H1 (cell line): ENCODE data around the gene HACD2. TPM values are rescaled to one million over a fixed set of nuclear protein-coding genes. Genes with fewer than 3 reads are reported as not detected.

Experiments used
- CTCF ChIA-PET: fragments of 300-600 bp; sonication (Branson Sonifier 250); formaldehyde crosslinking; loops from one replicate; lab custom pipeline; 2021; ENCODE audit not compliant: partially characterized antibody; lab: Charles Lee
- POLR2A ChIA-PET: fragments of 300-600 bp; sonication (Branson Sonifier 250); formaldehyde crosslinking; loops from one replicate; lab custom pipeline; 2021; ENCODE audit warnings: inconsistent platforms; ENCODE audit not compliant: partially characterized antibody; lab: Charles Lee
- DNase-seq, 2 experiments: peaks; one replicate each; pipeline versions ENCODE4 v3.0.0 to v3.0.0-alpha.2; 2010 to 2022; ENCODE audit warnings: low spot score in 2 of 2, low read depth in 1 of 2, mixed read lengths in 1 of 2
- FAIRE-seq: peaks from 2 replicates; lab custom pipeline; 2011; peaks lifted over from hg19 to GRCh38; lab: Jason Lieb, UNC
- H2AFZ ChIP-seq: 2 replicates; pipeline ENCODE4 v1.8.1; 2012; ENCODE audit warnings: low read length, inconsistent platforms
- H2AK5ac ChIP-seq: 2 replicates; pipeline ENCODE4 v1.6.1; 2013; ENCODE audit warnings: low read depth, low read length
- H2BK120ac ChIP-seq: replicated peaks from 2 replicates; pipeline ENCODE3; 2013; ENCODE audit warnings: low read depth, low read length, inconsistent platforms
- H2BK12ac ChIP-seq: 2 replicates; pipeline ENCODE4 v1.6.1; 2013; ENCODE audit warnings: low read depth, low read length
- H2BK15ac ChIP-seq: 2 replicates; pipeline ENCODE4 v1.6.1; 2013; ENCODE audit warnings: low read length
- H2BK20ac ChIP-seq: 2 replicates; pipeline ENCODE4 v1.6.1; 2013; ENCODE audit warnings: low read length
- H2BK5ac ChIP-seq: 2 replicates; pipeline ENCODE4 v1.6.1; 2013; ENCODE audit warnings: low read depth, low read length
- H3K14ac ChIP-seq: 2 replicates; pipeline ENCODE4 v1.6.1; 2013; ENCODE audit warnings: inconsistent platforms; ENCODE audit not compliant: insufficient read length
- H3K18ac ChIP-seq: 2 replicates; pipeline ENCODE4 v1.6.1; 2013; ENCODE audit warnings: low read length; ENCODE audit errors: extremely low read depth
- H3K23ac ChIP-seq: 2 replicates; pipeline ENCODE4 v1.6.1; 2013; ENCODE audit warnings: inconsistent platforms; ENCODE audit not compliant: insufficient read length
- H3K23me2 ChIP-seq: 2 replicates; pipeline ENCODE4 v1.6.1; 2013; ENCODE audit warnings: low read depth, low read length
- H3K27ac ChIP-seq: 2 replicates; pipeline ENCODE4 v1.6.1; 2011; ENCODE audit warnings: low read depth, low read length, inconsistent platforms
- H3K27me3 ChIP-seq, 4 experiments: replicated peaks in 1 of 4; 1 replicate in 1 of 4; 2 replicates in 3 of 4; pipeline versions ENCODE4 v1.6.1 to v1.8.1; 2011 to 2013; ENCODE audit warnings: low read length in 3 of 4, mild to moderate bottlenecking in 3 of 4, inconsistent platforms in 2 of 4, mixed read lengths in 2 of 4, moderate library complexity in 1 of 4; ENCODE audit not compliant: control insufficient read depth in 3 of 4, insufficient read depth in 3 of 4; ENCODE audit errors: extremely low read depth in 1 of 4
- H3K36me3 ChIP-seq, 4 experiments: 2 replicates each; pipeline versions ENCODE4 v1.6.1 to v1.8.1; 2011 to 2013; ENCODE audit warnings: mild to moderate bottlenecking in 4 of 4, low read length in 3 of 4, moderate library complexity in 2 of 4, control low read depth in 1 of 4, inconsistent platforms in 1 of 4; ENCODE audit not compliant: insufficient read depth in 4 of 4, control insufficient read depth in 2 of 4
- H3K4ac ChIP-seq: replicated peaks from 2 replicates; pipeline ENCODE3; 2013; ENCODE audit warnings: low read length, low read depth, mixed read lengths, inconsistent platforms; ENCODE audit not compliant: insufficient read length
- H3K4me1 ChIP-seq, 4 experiments: replicated peaks in 1 of 4; 1 replicate in 1 of 4; 2 replicates in 3 of 4; pipeline versions ENCODE4 v1.6.1 to v1.8.1; 2011 to 2013; ENCODE audit warnings: low read length in 3 of 4, inconsistent platforms in 2 of 4, mixed read lengths in 1 of 4; ENCODE audit not compliant: insufficient read depth in 4 of 4, control insufficient read depth in 3 of 4
- H3K4me2 ChIP-seq, 2 experiments: 2 replicates each; pipeline versions ENCODE4 v1.6.1 to v1.8.1; 2011 to 2013; ENCODE audit warnings: low read depth in 2 of 2, low read length in 2 of 2, control low read depth in 1 of 2, inconsistent platforms in 1 of 2, mild to moderate bottlenecking in 1 of 2; ENCODE audit not compliant: insufficient read depth in 1 of 2
- H3K4me3 ChIP-seq, 4 experiments: fragments of 200-600, 300-600 bp in 1 of 4; sonication (generic), shearing (Covaris generic), sonication (Bioruptor Twin) in 1 of 4; 2 replicates each; pipeline versions ENCODE4 v1.5.1 to v1.8.1; 2011 to 2016; ENCODE audit warnings: low read length in 4 of 4, low read depth in 3 of 4, control low read depth in 2 of 4, inconsistent platforms in 2 of 4, mild to moderate bottlenecking in 2 of 4, mixed read lengths in 1 of 4, moderate library complexity in 1 of 4; ENCODE audit not compliant: insufficient read depth in 2 of 4; ENCODE audit errors: extremely low read depth in 1 of 4
- H3K56ac ChIP-seq: replicated peaks from 2 replicates; pipeline ENCODE3; 2013; ENCODE audit warnings: low read depth, mild to moderate bottlenecking, mixed read lengths, low read length, inconsistent platforms; ENCODE audit not compliant: insufficient read length
- H3K79me1 ChIP-seq: 2 replicates; pipeline ENCODE4 v1.6.1; 2013; ENCODE audit warnings: low read depth, low read length, control low read depth
- H3K79me2 ChIP-seq, 2 experiments: 2 replicates each; pipeline versions ENCODE4 v1.6.1 to v1.8.1; 2012 to 2013; ENCODE audit warnings: low read length in 2 of 2, mild to moderate bottlenecking in 2 of 2, inconsistent platforms in 1 of 2; ENCODE audit not compliant: insufficient read depth in 2 of 2, control insufficient read depth in 1 of 2
- H3K9ac ChIP-seq, 4 experiments: replicated peaks in 1 of 4; 1 replicate in 1 of 4; 2 replicates in 3 of 4; pipeline versions ENCODE4 v1.6.1 to v1.8.1; 2011 to 2013; ENCODE audit warnings: low read depth in 3 of 4, low read length in 3 of 4, control low read depth in 2 of 4, mild to moderate bottlenecking in 2 of 4, moderate library complexity in 2 of 4, inconsistent platforms in 1 of 4; ENCODE audit errors: extremely low read depth in 1 of 4
- H3K9me3 ChIP-seq, 2 experiments: 2 replicates each; pipeline versions ENCODE4 v1.6.1 to v1.8.1; 2012 to 2013; ENCODE audit warnings: mild to moderate bottlenecking in 2 of 2, moderate library complexity in 2 of 2, control low read depth in 1 of 2, inconsistent platforms in 1 of 2, low read depth in 1 of 2, low read length in 1 of 2, mixed read lengths in 1 of 2; ENCODE audit not compliant: insufficient read depth in 2 of 2
- H4K20me1 ChIP-seq, 2 experiments: replicated peaks in 1 of 2; 2 replicates each; pipeline versions ENCODE3 to v1.8.1; 2011 to 2013; ENCODE audit warnings: inconsistent platforms in 2 of 2, low read length in 2 of 2, mild to moderate bottlenecking in 1 of 2; ENCODE audit not compliant: insufficient read depth in 2 of 2, control insufficient read depth in 1 of 2
- H4K5ac ChIP-seq: 2 replicates; pipeline ENCODE4 v1.6.1; 2013; ENCODE audit warnings: low read length, low read depth, mixed read lengths, inconsistent platforms; ENCODE audit not compliant: insufficient read length
- H4K8ac ChIP-seq: 2 replicates; pipeline ENCODE4 v1.8.0; 2013; ENCODE audit warnings: mild to moderate bottlenecking, moderate library complexity, low read length, inconsistent platforms; ENCODE audit not compliant: insufficient read depth; ENCODE audit errors: extremely low read depth
- H4K91ac ChIP-seq: replicated peaks from 2 replicates; pipeline ENCODE3; 2013; ENCODE audit warnings: low read length, mixed read lengths, inconsistent platforms; ENCODE audit not compliant: insufficient read length
- BRCA1 ChIP-seq: IDR thresholded peaks from 2 replicates; pipeline ENCODE4 v1.6.1; 2012; ENCODE audit warnings: low read depth, low read length, improper control_type of control experiment
- EP300 ChIP-seq, 2 experiments: IDR thresholded peaks; 1 replicate in 1 of 2; 2 replicates in 1 of 2; pipeline ENCODE4 v1.6.1; 2011 to 2012; ENCODE audit warnings: low read depth in 2 of 2, low read length in 2 of 2, mild to moderate bottlenecking in 2 of 2, borderline replicate concordance in 1 of 2, inconsistent platforms in 1 of 2, moderate library complexity in 1 of 2
- HDAC6 ChIP-seq: IDR thresholded peaks from one replicate; pipeline ENCODE4 v1.7.1; 2012; ENCODE audit warnings: low read depth, mild to moderate bottlenecking, inconsistent platforms, low read length, moderate library complexity
- KDM4A ChIP-seq: IDR thresholded peaks from one replicate; pipeline ENCODE4 v1.7.1; 2012; ENCODE audit warnings: low read depth, mild to moderate bottlenecking, moderate library complexity, low read length, inconsistent platforms; ENCODE audit not compliant: severe bottlenecking
- KDM5A ChIP-seq: fragments of 200-600 bp; IDR thresholded peaks from 2 replicates; pipeline ENCODE4 v1.7.1; 2012; ENCODE audit warnings: mild to moderate bottlenecking, low read length, inconsistent platforms, mixed read lengths
- SIN3A ChIP-seq, 2 experiments: IDR thresholded peaks in 1 of 2; conservative IDR thresholded peaks in 1 of 2; 2 replicates each; pipeline ENCODE4 v1.6.1; 2011 to 2012; ENCODE audit warnings: low read length in 2 of 2, improper control_type of control experiment in 1 of 2, low read depth in 1 of 2, mild to moderate bottlenecking in 1 of 2
- SP2 ChIP-seq: IDR thresholded peaks from 2 replicates; pipeline ENCODE4 v1.6.1; 2012; ENCODE audit warnings: mild to moderate bottlenecking, low read length, inconsistent platforms
- SRF ChIP-seq: IDR thresholded peaks from 2 replicates; pipeline ENCODE4 v1.6.1; 2011; ENCODE audit warnings: mild to moderate bottlenecking, low read depth, low read length, moderate library complexity
- TCF12 ChIP-seq: IDR thresholded peaks from 2 replicates; pipeline ENCODE4 v1.6.1; 2011; ENCODE audit warnings: low read depth, mild to moderate bottlenecking, low read length
- YY1 ChIP-seq: IDR thresholded peaks from 2 replicates; pipeline ENCODE4 v1.6.1; 2011; ENCODE audit warnings: low read depth, mild to moderate bottlenecking, low read length
- WGBS, 2 experiments: shearing (Covaris generic) in 1 of 2; methylation state at CpG; one replicate each; pipeline versions ENCODE4 v1.1.6 to v1.1.7; 2013 to 2015; ENCODE audit warnings: low lambda C conversion rate in 2 of 2, mixed read lengths in 2 of 2, inconsistent platforms in 1 of 2, low coverage in 1 of 2, missing lambda C conversion rate in 1 of 2; ENCODE audit not compliant: insufficient replicate concordance in 2 of 2, insufficient coverage in 1 of 2, insufficient read length in 1 of 2; ENCODE audit errors: extremely low coverage in 1 of 2, missing lambda C conversion rate in 1 of 2; 5-methylcytosine and 5-hydroxymethylcytosine counted together
- polyA plus RNA-seq, 7 experiments: library from polyadenylated mRNA; depleted of rRNA in 3 of 7; stranded (reverse) in 5 of 7; unstranded in 2 of 7; fragments of >200 nt in 5 of 7; fragments of 200-250 nt in 2 of 7; gene quantifications; 1 replicate in 5 of 7; 2 replicates in 1 of 7; 4 replicates in 1 of 7; pipeline versions ENCODE4 v1.2.1 to v1.2.3, GENCODE V29; 2011 to 2013; ENCODE audit warnings: missing spikeins in 2 of 7, mixed read lengths in 2 of 7
- total RNA-seq: library from RNA; stranded (reverse); fragmentation: NEBNext Ultra II Directional; extraction: Animal tissue kit (Norgen Biotek cat#: 25700); gene quantifications from 2 replicates; pipeline ENCODE4 v1.2.1, GENCODE V29; 2021

HACD2 gene
- total and polyA plus RNA-seq, 2 of the 8 experiments (the other 6 are each of a cell fraction or from before 2014, with no cell fraction given), result 24.9 to 31.2 TPM

- no peaks in the 10 kb centered on the region for H3K23me2 ChIP-seq
- H2BK20ac ChIP-seq, result no peak overlapping the region; the same call in 1 of the 2 replicates
- H3K23ac ChIP-seq, result no peak overlapping the region
- ChIA-PET POLR2A (interaction anchor here (1.5 to 1.6 kb wide), 2 partner anchors 10 to 12 kb away, joined by 3 read pairs; no protein-coding TSS in a partner anchor), CTCF (interaction anchor here (0.9 to 4.9 kb wide), 6 partner anchors 8 to 157 kb away, joined by 3 to 22 read pairs (median 4); no protein-coding TSS in a partner anchor)
- H2BK15ac ChIP-seq, result no peak overlapping the region
- H2AFZ ChIP-seq, result no peak overlapping the region
- no peak overlapping the region for H3K18ac ChIP-seq
- H3K56ac ChIP-seq, result no peak overlapping the region
- H3K4me1 ChIP-seq, result no peaks in the 10 kb centered on the region
- H2AK5ac ChIP-seq, result no peak overlapping the region
- no peak overlapping the region for H4K8ac ChIP-seq
- DNase-seq, result no peak
- H2BK120ac ChIP-seq, result no peak overlapping the region
- H3K14ac ChIP-seq, result no peak overlapping the region
- FAIRE-seq, result no peak
- H3K9me3 ChIP-seq, result no peaks in the 10 kb centered on the region
- H3K27me3 ChIP-seq, result no peaks in the 10 kb centered on the region
- H2BK5ac ChIP-seq, result no peak overlapping the region
- WGBS, 2 experiments, result 95% methylated on average over 7 of the region's 7 CpGs; no CpG with 5 or more reads in 1 of the 2 experiments
- H3K9ac ChIP-seq, result no peak overlapping the region
- H3K27ac ChIP-seq, result no peak overlapping the region
- no peak overlapping the region for H3K4me3 ChIP-seq
- no peaks in the 10 kb centered on the region for H3K36me3 ChIP-seq
- no peaks in the 10 kb centered on the region for H4K20me1 ChIP-seq
- H3K79me1 ChIP-seq, result no peaks in the 10 kb centered on the region
- H4K5ac ChIP-seq, result no peak overlapping the region
- no peak overlapping the region for H3K4me2 ChIP-seq
- no peaks in the 10 kb centered on the region for H3K79me2 ChIP-seq
- no peak overlapping the region for H2BK12ac ChIP-seq
- H4K91ac ChIP-seq, result no peak overlapping the region
- H3K4ac ChIP-seq, result no peak overlapping the region
- TF ChIP-seq TCF12, result no peak
- TF ChIP-seq SRF, result no peak
- no peak for TF ChIP-seq BRCA1
- TF ChIP-seq SP2, result no peak
- TF ChIP-seq KDM4A, result no peak
- TF ChIP-seq SIN3A (conservative IDR thresholded peaks at IDR 0.05 in 1 of 2, IDR thresholded peaks at IDR 0.05 in 1 of 2; ENCODE audit: low read depth in 1 of 2, low read length in 2 of 2), result no peak
- no peak for TF ChIP-seq KDM5A
- no peak for TF ChIP-seq HDAC6
- no peak for TF ChIP-seq YY1
- no peak for TF ChIP-seq EP300 (IDR thresholded peaks at IDR 0.05; ENCODE audit: borderline replicate concordance in 1 of 2, low read depth in 2 of 2, low read length in 2 of 2)
These were observed 98.4 kb downstream of the HACD2 start for GRCh38 chr3:123486460-123486859.
